Spleen (tissue), 7 donors: ENCODE measurements around the gene SPATA45.

ENCODE experiments used
- POLR2A ChIP-seq, 3 donors: fragments of 450-650 bp; IDR thresholded peaks; one replicate each; pipeline ENCODE4 v1.5.1; 2017; ENCODE audit warnings: antibody characterized with exemption in 3 of 3, mild to moderate bottlenecking in 1 of 3
- TF ChIP-seq, protein P1 (sequence below), 11 experiments: fragments of 200-600 bp in 7 of 11; fragments of 450-650 bp in 4 of 11; sonication (generic) in 4 of 11; IDR thresholded peaks in 8 of 11; conservative IDR thresholded peaks in 3 of 11; 1 replicate in 7 of 11; 2 replicates in 4 of 11; pipeline versions ENCODE4 v1.4.0 to v1.8.0; 2016 to 2021; ENCODE audit warnings: antibody characterized with exemption in 11 of 11, inconsistent platforms in 4 of 11, mild to moderate bottlenecking in 1 of 11
- donor health status: DM: no; HTN: no; CAD: no; lungs with moderate emphysema.
- donor health status: DM: no; HTN: no; CAD: no.
- donor health status: DM: no; HTN: no; CAD: no.

GRCh38 chr1:212864201-212864600 is 16.8 kb upstream of the SPATA45 start:
- TF ChIP-seq, protein P1, sequence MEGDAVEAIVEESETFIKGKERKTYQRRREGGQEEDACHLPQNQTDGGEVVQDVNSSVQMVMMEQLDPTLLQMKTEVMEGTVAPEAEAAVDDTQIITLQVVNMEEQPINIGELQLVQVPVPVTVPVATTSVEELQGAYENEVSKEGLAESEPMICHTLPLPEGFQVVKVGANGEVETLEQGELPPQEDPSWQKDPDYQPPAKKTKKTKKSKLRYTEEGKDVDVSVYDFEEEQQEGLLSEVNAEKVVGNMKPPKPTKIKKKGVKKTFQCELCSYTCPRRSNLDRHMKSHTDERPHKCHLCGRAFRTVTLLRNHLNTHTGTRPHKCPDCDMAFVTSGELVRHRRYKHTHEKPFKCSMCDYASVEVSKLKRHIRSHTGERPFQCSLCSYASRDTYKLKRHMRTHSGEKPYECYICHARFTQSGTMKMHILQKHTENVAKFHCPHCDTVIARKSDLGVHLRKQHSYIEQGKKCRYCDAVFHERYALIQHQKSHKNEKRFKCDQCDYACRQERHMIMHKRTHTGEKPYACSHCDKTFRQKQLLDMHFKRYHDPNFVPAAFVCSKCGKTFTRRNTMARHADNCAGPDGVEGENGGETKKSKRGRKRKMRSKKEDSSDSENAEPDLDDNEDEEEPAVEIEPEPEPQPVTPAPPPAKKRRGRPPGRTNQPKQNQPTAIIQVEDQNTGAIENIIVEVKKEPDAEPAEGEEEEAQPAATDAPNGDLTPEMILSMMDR (IDR thresholded peaks at IDR 0.05 in 8 of 11, conservative IDR thresholded peaks at IDR 0.05 in 3 of 11) = no peak
- no peak for TF ChIP-seq POLR2A (IDR thresholded peaks at IDR 0.05)
